H9 (cell line): ENCODE data around the gene ZNF236. TPM values are rescaled to one million over a fixed set of nuclear protein-coding genes. Genes with fewer than 3 reads are reported as not detected.

ENCODE experiments used
- DNase-seq: peaks from one replicate; pipeline ENCODE4 v3.0.0-alpha.2; 2017
- H2AFZ ChIP-seq: one replicate; pipeline ENCODE4 v1.6.1; 2013; ENCODE audit warnings: mild to moderate bottlenecking, low read length, control low read depth, moderate library complexity
- H2AK5ac ChIP-seq: 2 replicates; pipeline ENCODE4 v1.6.1; 2013; ENCODE audit warnings: low read length, control low read depth, mixed read lengths; ENCODE audit not compliant: insufficient read length
- H2BK120ac ChIP-seq: one replicate; pipeline ENCODE4 v1.6.1; 2013; ENCODE audit warnings: low read depth, mild to moderate bottlenecking, low read length, control low read depth, inconsistent platforms; ENCODE audit not compliant: poor library complexity, severe bottlenecking
- H2BK12ac ChIP-seq: 2 replicates; pipeline ENCODE4 v1.6.1; 2013; ENCODE audit warnings: low read length, control low read depth, mixed read lengths, low read depth; ENCODE audit not compliant: insufficient read length
- H2BK15ac ChIP-seq: 2 replicates; pipeline ENCODE4 v1.6.1; 2013; ENCODE audit warnings: low read depth, low read length, control low read depth
- H2BK20ac ChIP-seq: one replicate; pipeline ENCODE4 v1.6.1; 2013; ENCODE audit warnings: low read depth, mild to moderate bottlenecking, low read length, control low read depth, inconsistent platforms; ENCODE audit not compliant: poor library complexity, severe bottlenecking
- H2BK5ac ChIP-seq: 2 replicates; pipeline ENCODE4 v1.6.1; 2013; ENCODE audit warnings: low read length, control low read depth, mixed read lengths; ENCODE audit not compliant: insufficient read length
- H3K14ac ChIP-seq: 2 replicates; pipeline ENCODE4 v1.6.1; 2013; ENCODE audit warnings: low read length, control low read depth; ENCODE audit not compliant: insufficient read depth
- H3K18ac ChIP-seq: 2 replicates; pipeline ENCODE4 v1.6.1; 2013; ENCODE audit warnings: low read depth, mild to moderate bottlenecking, mixed read lengths, low read length, control low read depth; ENCODE audit not compliant: insufficient read length
- H3K23ac ChIP-seq: 2 replicates; pipeline ENCODE4 v1.6.1; 2013; ENCODE audit warnings: low read length, control low read depth, mixed read lengths, low read depth; ENCODE audit not compliant: insufficient read length
- H3K23me2 ChIP-seq: 2 replicates; pipeline ENCODE4 v1.6.1; 2013; ENCODE audit warnings: low read depth, mild to moderate bottlenecking, mixed read lengths, low read length, control low read depth; ENCODE audit not compliant: insufficient read length, poor library complexity, severe bottlenecking
- H3K27ac ChIP-seq: 2 replicates; pipeline ENCODE4 v1.5.1; 2013; ENCODE audit warnings: low read length, control low read depth, mixed read lengths, low read depth; ENCODE audit not compliant: insufficient read length
- H3K27me3 ChIP-seq: 2 replicates; pipeline ENCODE4 v1.6.1; 2013; ENCODE audit warnings: low read length, control low read depth, inconsistent platforms; ENCODE audit not compliant: insufficient read depth
- H3K4ac ChIP-seq: 2 replicates; pipeline ENCODE4 v1.6.1; 2013; ENCODE audit warnings: low read depth, mild to moderate bottlenecking, control low read depth, inconsistent platforms, low read length, moderate library complexity
- H3K4me1 ChIP-seq: 2 replicates; pipeline ENCODE4 v1.6.1; 2013; ENCODE audit warnings: low read length, control low read depth, inconsistent platforms; ENCODE audit not compliant: insufficient read depth
- H3K4me2 ChIP-seq: 2 replicates; pipeline ENCODE4 v1.6.1; 2013; ENCODE audit warnings: low read length, control low read depth, mixed read lengths; ENCODE audit not compliant: insufficient read length, insufficient read depth
- H3K56ac ChIP-seq: 2 replicates; pipeline ENCODE4 v1.6.1; 2013; ENCODE audit warnings: low read depth, mild to moderate bottlenecking, mixed read lengths, low read length, control low read depth; ENCODE audit not compliant: insufficient read length
- H3K79me1 ChIP-seq: 2 replicates; pipeline ENCODE4 v1.6.1; 2013; ENCODE audit warnings: low read depth, mild to moderate bottlenecking, moderate library complexity, low read length, control low read depth, inconsistent platforms; ENCODE audit not compliant: insufficient read depth, poor library complexity, severe bottlenecking
- H3K79me2 ChIP-seq: 2 replicates; pipeline ENCODE4 v1.6.1; 2013; ENCODE audit warnings: low read length, control low read depth, inconsistent platforms; ENCODE audit not compliant: insufficient read depth
- H3K9ac ChIP-seq: 2 replicates; pipeline ENCODE4 v1.6.1; 2013; ENCODE audit warnings: low read length, control low read depth, mixed read lengths; ENCODE audit not compliant: insufficient read length; ENCODE audit errors: extremely low read depth
- H3K9me3 ChIP-seq: one replicate; pipeline ENCODE4 v1.6.1; 2013; ENCODE audit warnings: low read depth, low read length, inconsistent platforms; ENCODE audit not compliant: control insufficient read depth
- H3T11ph ChIP-seq: one replicate; pipeline ENCODE4 v1.6.1; 2013; ENCODE audit warnings: mild to moderate bottlenecking, low read length, control low read depth, inconsistent platforms
- H4K20me1 ChIP-seq: one replicate; pipeline ENCODE4 v1.6.1; 2013; ENCODE audit not compliant: control insufficient read depth, insufficient read length, insufficient read depth
- H4K5ac ChIP-seq: 2 replicates; pipeline ENCODE4 v1.6.1; 2013; ENCODE audit warnings: low read depth, mild to moderate bottlenecking, mixed read lengths, low read length, control low read depth; ENCODE audit not compliant: insufficient read length
- H4K8ac ChIP-seq: replicated peaks from 2 replicates; pipeline ENCODE4 v1.6.1; 2013; ENCODE audit warnings: low read length, control low read depth, mixed read lengths, low read depth; ENCODE audit not compliant: insufficient read length
- H4K91ac ChIP-seq: 2 replicates; pipeline ENCODE4 v1.6.1; 2013; ENCODE audit warnings: low read depth, mild to moderate bottlenecking, moderate library complexity, mixed read lengths, low read length, control low read depth; ENCODE audit not compliant: insufficient read length
- H3K27ac Mint-ChIP-seq, 3 experiments: 2 replicates in 2 of 3; 3 replicates in 1 of 3; pipeline ENCODE4 v1.8.0; 2020 to 2021; ENCODE audit warnings: mixed read lengths in 3 of 3, mild to moderate bottlenecking in 1 of 3, moderate library complexity in 1 of 3
- H3K27me3 Mint-ChIP-seq: 2 replicates; pipeline ENCODE4 v1.8.0; 2021; ENCODE audit warnings: low read depth, mild to moderate bottlenecking, moderate library complexity, mixed read lengths
- H3K36me3 Mint-ChIP-seq, 3 experiments: 2 replicates in 2 of 3; 3 replicates in 1 of 3; pipeline ENCODE4 v1.8.0; 2020 to 2021; ENCODE audit warnings: low read depth in 3 of 3, mixed read lengths in 3 of 3; ENCODE audit not compliant: insufficient read depth in 1 of 3
- H3K4me1 Mint-ChIP-seq, 2 experiments: 2 replicates each; pipeline ENCODE4 v1.8.0; 2020; ENCODE audit warnings: mixed read lengths in 2 of 2
- H3K4me3 Mint-ChIP-seq, 2 experiments: 2 replicates in 1 of 2; 3 replicates in 1 of 2; pipeline ENCODE4 v1.8.0; 2020 to 2021; ENCODE audit warnings: mild to moderate bottlenecking in 2 of 2, mixed read lengths in 2 of 2, moderate library complexity in 1 of 2
- H3K9me3 Mint-ChIP-seq, 2 experiments: 2 replicates in 1 of 2; 3 replicates in 1 of 2; pipeline ENCODE4 v1.8.0; 2020; ENCODE audit warnings: mild to moderate bottlenecking in 2 of 2, mixed read lengths in 2 of 2, moderate library complexity in 1 of 2
- WGBS: extraction: QIAGEN DNeasy Blood & Tissue Kit; methylation state at CpG from one replicate; pipeline ENCODE4 v1.1.7; 2013; ENCODE audit warnings: missing lambda C conversion rate, low lambda C conversion rate, mixed read lengths; ENCODE audit not compliant: insufficient read length; ENCODE audit errors: extremely low coverage; 5-methylcytosine and 5-hydroxymethylcytosine counted together
- total RNA-seq: library from RNA; stranded (reverse); gene quantifications from 2 replicates; pipeline ENCODE4 v1.2.1, GENCODE V29; 2021
- TF ChIP-seq, protein P1 (sequence below): fragments of 200-600 bp; sonication (generic); conservative IDR thresholded peaks from 3 replicates; pipeline ENCODE4 v1.8.0; 2021; ENCODE audit warnings: antibody characterized with exemption, mild to moderate bottlenecking

ZNF236 gene
- total RNA-seq, 1 experiment from 2014 or later, result 16.0 TPM

DNA sequence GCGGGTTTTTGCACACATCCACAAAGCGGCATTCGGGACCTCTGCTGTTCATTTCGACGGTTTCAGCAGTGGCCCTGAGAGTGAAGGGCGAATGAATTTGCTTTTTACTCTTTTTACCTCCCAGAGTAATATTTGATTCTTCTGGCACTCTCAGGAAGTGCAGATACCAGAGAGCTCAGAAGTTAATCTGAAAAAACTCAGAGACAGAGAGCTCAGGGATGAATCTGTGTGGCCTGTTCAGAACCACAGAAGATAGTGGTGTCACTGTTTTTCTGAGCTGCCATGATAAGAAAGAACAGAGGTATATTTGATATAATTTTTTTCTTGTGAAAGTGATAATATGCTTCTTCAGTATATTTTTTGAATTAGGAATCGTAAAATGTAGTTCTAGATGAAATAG is 181.0 kb downstream of the ZNF236 start:
- Histone ChIP-seq H3K9ac (no peak overlapping the region), H3K56ac (no peak overlapping the region), H4K20me1 (no peaks in the 10 kb centered on the region), H4K91ac (no peak overlapping the region), H3T11ph (no peak overlapping the region), H3K79me2 (no peaks in the 10 kb centered on the region), H2AK5ac (no peak overlapping the region), H3K79me1 (no peaks in the 10 kb centered on the region), H3K23ac (no peak overlapping the region), H3K4ac (no peak overlapping the region), H2AFZ (no peak overlapping the region), H3K18ac (no peak overlapping the region), H3K27me3 (no peaks in the 10 kb centered on the region), H3K9me3 (no peaks in the 10 kb centered on the region), H2BK12ac (no peak overlapping the region), H3K23me2 (no peaks in the 10 kb centered on the region), H2BK120ac (no peak overlapping the region), H3K4me2 (no peak overlapping the region), H2BK15ac (no peak overlapping the region), H3K14ac (no peak overlapping the region), H4K5ac (no peak overlapping the region), H3K27ac (no peak overlapping the region), H3K4me1 (peaks cover 5% of the 10 kb centered on the region; the same call in 1 of the 2 replicates), H2BK20ac (no peak overlapping the region), H4K8ac (no peak overlapping the region), H2BK5ac (no peak overlapping the region)
- TF ChIP-seq, protein P1, sequence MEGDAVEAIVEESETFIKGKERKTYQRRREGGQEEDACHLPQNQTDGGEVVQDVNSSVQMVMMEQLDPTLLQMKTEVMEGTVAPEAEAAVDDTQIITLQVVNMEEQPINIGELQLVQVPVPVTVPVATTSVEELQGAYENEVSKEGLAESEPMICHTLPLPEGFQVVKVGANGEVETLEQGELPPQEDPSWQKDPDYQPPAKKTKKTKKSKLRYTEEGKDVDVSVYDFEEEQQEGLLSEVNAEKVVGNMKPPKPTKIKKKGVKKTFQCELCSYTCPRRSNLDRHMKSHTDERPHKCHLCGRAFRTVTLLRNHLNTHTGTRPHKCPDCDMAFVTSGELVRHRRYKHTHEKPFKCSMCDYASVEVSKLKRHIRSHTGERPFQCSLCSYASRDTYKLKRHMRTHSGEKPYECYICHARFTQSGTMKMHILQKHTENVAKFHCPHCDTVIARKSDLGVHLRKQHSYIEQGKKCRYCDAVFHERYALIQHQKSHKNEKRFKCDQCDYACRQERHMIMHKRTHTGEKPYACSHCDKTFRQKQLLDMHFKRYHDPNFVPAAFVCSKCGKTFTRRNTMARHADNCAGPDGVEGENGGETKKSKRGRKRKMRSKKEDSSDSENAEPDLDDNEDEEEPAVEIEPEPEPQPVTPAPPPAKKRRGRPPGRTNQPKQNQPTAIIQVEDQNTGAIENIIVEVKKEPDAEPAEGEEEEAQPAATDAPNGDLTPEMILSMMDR, result no peak
- Mint-ChIP-seq H3K4me3 (no peak overlapping the region), H3K27me3 (no peaks in the 10 kb centered on the region; the same call in 1 of the 2 replicates), H3K27ac (no peak overlapping the region), H3K36me3 (no peaks in the 10 kb centered on the region), H3K4me1 (peaks cover 18% of the 10 kb centered on the region in 2 experiments), H3K9me3 (no peaks in the 10 kb centered on the region)
- WGBS, result no CpG with 5 or more reads among the region's 7 CpGs
- DNase-seq, result no peak
